ENCODE data around the gene AKAP7. TPM values are rescaled to one million over a fixed set of nuclear protein-coding genes. Genes with fewer than 3 reads are reported as not detected.

The AKAP7 gene
- polyA plus RNA-seq, 1 of the 3 experiments (the other 2 are of a cell fraction): 0.58 TPM

- Histone ChIP-seq H3K9me3 (no peaks in the 10 kb centered on the region), H3F3A (replicated peaks; ENCODE audit: insufficient read depth) (peaks cover 3% of the 10 kb centered on the region), H3K9ac (no peak overlapping the region), H3K27ac (ENCODE audit: low read depth in 2 of 2, low read length in 1 of 2) (no peak overlapping the region), H3K27me3 (ENCODE audit: insufficient read depth) (peaks cover 10% of the 10 kb centered on the region), H3K4me1 (ENCODE audit: control insufficient read depth in 1 of 2, insufficient read depth in 2 of 2, low read depth in 1 of 2, low read length in 1 of 2) (peaks cover 3 to 6% of the 10 kb centered on the region in 2 experiments; a peak in 3 of 4 replicates), H3K4me2 (no peak overlapping the region), H4K20me1 (ENCODE audit: insufficient read depth) (no peaks in the 10 kb centered on the region), H3K36me3 (replicated peaks in 1 of 2; ENCODE audit: control insufficient read depth in 1 of 2, insufficient read depth in 2 of 2, low read length in 1 of 2) (no peaks in the 10 kb centered on the region), H2AFZ (ENCODE audit: low read depth) (no peak overlapping the region), H3K79me2 (ENCODE audit: insufficient read depth) (no peaks in the 10 kb centered on the region), H3K9me2 (no peaks in the 10 kb centered on the region), H3K4me3 (ENCODE audit: low read depth in 2 of 2, low read length in 1 of 2) (no peak overlapping the region)
- TF ChIP-seq TAF1 (IDR thresholded peaks at IDR 0.05; ENCODE audit: borderline replicate concordance, low read depth, low read length) (no peak), FOXM1 (IDR thresholded peaks at IDR 0.05; ENCODE audit: low read depth) (no peak), CTCF (IDR thresholded peaks at IDR 0.05) (no peak), ZBTB33 (IDR thresholded peaks at IDR 0.05; ENCODE audit: borderline replicate concordance, low read depth) (no peak), EP300 (IDR thresholded peaks at IDR 0.05; ENCODE audit: borderline replicate concordance in 1 of 2, low read depth in 1 of 2, low read length in 1 of 2) (no peak), MAX (IDR thresholded peaks at IDR 0.05; ENCODE audit: low read depth) (no peak), FOXJ3 (CRISPR knock-in tag; IDR thresholded peaks at IDR 0.05) (no peak), REST (IDR thresholded peaks at IDR 0.05; ENCODE audit: low read depth, low read length) (no peak), IRF3 (IDR thresholded peaks at IDR 0.05; ENCODE audit: low read depth, low read length) (no peak), USF2 (IDR thresholded peaks at IDR 0.05; ENCODE audit: borderline replicate concordance, low read depth, low read length) (no peak), GATA2 (CRISPR knock-in tag; IDR thresholded peaks at IDR 0.05) (no peak), CHD2 (IDR thresholded peaks at IDR 0.05; ENCODE audit: low read length, partially characterized antibody) (no peak), NFIC (IDR thresholded peaks at IDR 0.05; ENCODE audit: borderline replicate concordance) (no peak), PBX3 (IDR thresholded peaks at IDR 0.05) (no peak), SMC3 (IDR thresholded peaks at IDR 0.05; ENCODE audit: low read depth, low read length) (no peak)
- ChIA-PET CTCF (no interaction called here), POLR2A (no interaction called here)
- WGBS (ENCODE audit: low lambda C conversion rate): 46% methylated on average over 5 of the region's 5 CpGs
- DNase-seq: no peak
These were observed 4.7 kb upstream of the AKAP7 start for GRCh38 chr6:131130554-131130940.
